GM23248 (cell line): ENCODE data around the gene SMS. TPM values are rescaled to one million over a fixed set of nuclear protein-coding genes. Genes with fewer than 3 reads are reported as not detected.

ENCODE experiments used
- DNase-seq: peaks from one replicate; pipeline ENCODE4 v3.0.0-alpha.2; 2015
- H2AFZ ChIP-seq: fragments of 200-600 bp; sonication (generic); 2 replicates; pipeline ENCODE4 v1.6.1; 2016; ENCODE audit warnings: antibody characterized with exemption
- H3F3A ChIP-seq: fragments of 200-600 bp; sonication (generic); 2 replicates; pipeline ENCODE4 v1.6.1; 2016; ENCODE audit warnings: mild to moderate bottlenecking, antibody characterized with exemption, mixed run types; ENCODE audit not compliant: insufficient read depth
- H3K27ac ChIP-seq: fragments of 200-600 bp; sonication (generic); 2 replicates; pipeline ENCODE4 v1.5.1; 2016; ENCODE audit warnings: mild to moderate bottlenecking
- H3K27me3 ChIP-seq: fragments of 200-600 bp; sonication (generic); replicated peaks from 2 replicates; pipeline ENCODE4 v1.6.1; 2016; ENCODE audit warnings: mild to moderate bottlenecking; ENCODE audit not compliant: insufficient read depth
- H3K36me3 ChIP-seq: fragments of 200-600 bp; sonication (generic); 2 replicates; pipeline ENCODE4 v1.6.1; 2016; ENCODE audit warnings: low read depth, mild to moderate bottlenecking
- H3K4me1 ChIP-seq: fragments of 200-600 bp; sonication (generic); 2 replicates; pipeline ENCODE4 v1.6.1; 2016; ENCODE audit warnings: mild to moderate bottlenecking; ENCODE audit not compliant: insufficient read depth
- H3K4me2 ChIP-seq: fragments of 200-600 bp; sonication (generic); one replicate; pipeline ENCODE4 v1.6.1; 2016; ENCODE audit warnings: mild to moderate bottlenecking; ENCODE audit not compliant: unreplicated experiment
- H3K4me3 ChIP-seq: fragments of 200-600 bp; sonication (generic); 2 replicates; pipeline ENCODE4 v1.5.1; 2016; ENCODE audit warnings: mild to moderate bottlenecking
- H3K79me2 ChIP-seq: fragments of 200-600 bp; sonication (generic); 2 replicates; pipeline ENCODE4 v1.6.1; 2016; ENCODE audit warnings: mild to moderate bottlenecking; ENCODE audit not compliant: insufficient read depth
- H3K9ac ChIP-seq: fragments of 200-600 bp; sonication (generic); 2 replicates; pipeline ENCODE4 v1.6.1; 2016; ENCODE audit warnings: mild to moderate bottlenecking
- H3K9me2 ChIP-seq: fragments of 200-600 bp; sonication (generic); 2 replicates; pipeline ENCODE4 v1.6.1; 2016; ENCODE audit warnings: mixed run types, mild to moderate bottlenecking, moderate library complexity; ENCODE audit not compliant: insufficient read depth
- H3K9me3 ChIP-seq: fragments of 200-600 bp; sonication (generic); one replicate; pipeline ENCODE4 v1.6.1; 2017; ENCODE audit warnings: low read depth
- H4K20me1 ChIP-seq: fragments of 200-600 bp; sonication (generic); 2 replicates; pipeline ENCODE4 v1.6.0; 2016; ENCODE audit not compliant: insufficient read depth
- EZH2 ChIP-seq: fragments of 200-600 bp; sonication (generic); IDR thresholded peaks from 2 replicates; pipeline ENCODE4 v1.6.1; 2018; ENCODE audit warnings: antibody characterized with exemption, mild to moderate bottlenecking; ENCODE audit not compliant: insufficient read depth, poor library complexity, severe bottlenecking
- EZH2phosphoT487 ChIP-seq: fragments of 200-600 bp; sonication (generic); IDR thresholded peaks from 2 replicates; pipeline ENCODE4 v1.6.1; 2018; ENCODE audit warnings: antibody characterized with exemption, moderate library complexity, mild to moderate bottlenecking, low read depth; ENCODE audit not compliant: insufficient read depth
- WGBS, 2 experiments: methylation state at CpG; one replicate each; pipeline ENCODE4 v1.1.6; 2015 to 2017; ENCODE audit warnings: low lambda C conversion rate in 2 of 2, low coverage in 1 of 2; ENCODE audit errors: missing lambda C conversion rate in 2 of 2; 5-methylcytosine and 5-hydroxymethylcytosine counted together
- in situ Hi-C: fragments of 300-500 bp; cut with MboI; formaldehyde crosslinking; loops from 2 replicates; pipeline ENCODE4 v1.15.0; 2020
- polyA plus RNA-seq: library from polyadenylated mRNA; unstranded; fragments of >200 nt; fragmentation: Nextera tagmentation; extraction: Ambion mirVana; gene quantifications from 2 replicates; pipeline ENCODE4 v1.2.1, GENCODE V29; 2016
- total RNA-seq: library from RNA; depleted of rRNA; stranded (reverse); fragments of >200 nt; shearing (Covaris generic); gene quantifications from 2 replicates; pipeline ENCODE4 v1.2.3, GENCODE V29; 2014

The SMS gene
- total and polyA plus RNA-seq, 2 experiments from 2014 or later, result 156 to 162 TPM

GRCh38 chrX:21929209-21929608, 11.3 kb upstream of the SMS start:
- Histone ChIP-seq H3K4me2 (no peak overlapping the region), H3K4me3 (no peak overlapping the region), H3K4me1 (peaks cover 27% of the 10 kb centered on the region), H3K27ac (no peak overlapping the region), H3K9ac (no peak overlapping the region), H3K36me3 (no peaks in the 10 kb centered on the region), H3K9me3 (no peaks in the 10 kb centered on the region), H3K9me2 (no peaks in the 10 kb centered on the region), H4K20me1 (no peaks in the 10 kb centered on the region), H3K79me2 (no peaks in the 10 kb centered on the region), H2AFZ (no peak overlapping the region), H3K27me3 (no peaks in the 10 kb centered on the region), H3F3A (peaks cover 38% of the 10 kb centered on the region)
- in situ Hi-C loops, result no loop called here
- no peak for TF ChIP-seq EZH2phosphoT487
- no peak for DNase-seq
- 95 to 100% methylated on average over 4 of the region's 4 CpGs for WGBS, 2 experiments

GRCh38 chrX:21930986-21931385, 9.5 kb upstream of the SMS start:
- in situ Hi-C loops, result no loop called here
- peaks cover 27% of the 10 kb centered on the region for H3K4me1 ChIP-seq
- H3F3A ChIP-seq, result peaks cover 33% of the 10 kb centered on the region
- H3K9me3 ChIP-seq, result no peaks in the 10 kb centered on the region
- no peak for TF ChIP-seq EZH2
- TF ChIP-seq EZH2phosphoT487, result no peak
- no peak overlapping the region for H3K27ac ChIP-seq
- no peak for DNase-seq
- no peaks in the 10 kb centered on the region for H4K20me1 ChIP-seq
- H3K9ac ChIP-seq, result no peak overlapping the region
- H3K36me3 ChIP-seq, result no peaks in the 10 kb centered on the region
- no peaks in the 10 kb centered on the region for H3K9me2 ChIP-seq
- no peak overlapping the region for H3K4me2 ChIP-seq
- no peak overlapping the region for H3K4me3 ChIP-seq
- H3K79me2 ChIP-seq, result no peaks in the 10 kb centered on the region
- no peaks in the 10 kb centered on the region for H3K27me3 ChIP-seq
- no peak overlapping the region for H2AFZ ChIP-seq
- 33 to 36% methylated on average over 1 of the region's 1 CpG for WGBS, 2 experiments

- Histone ChIP-seq H3K4me3 (peak overlapping the region; percentile 35; the same call in 1 of the 2 replicates), H3K9ac (peak overlapping the region; percentile 76), H3K4me2 (peak overlapping the region; percentile 59), H3K9me3 (no peaks in the 10 kb centered on the region), H3F3A (peaks cover 21% of the 10 kb centered on the region; the same call in 1 of the 2 replicates), H3K4me1 (peaks cover 23% of the 10 kb centered on the region), H3K27ac (peak overlapping the region; percentile 95), H3K27me3 (no peaks in the 10 kb centered on the region), H3K9me2 (no peaks in the 10 kb centered on the region), H2AFZ (peak overlapping the region; percentile 54), H3K79me2 (no peaks in the 10 kb centered on the region), H4K20me1 (no peaks in the 10 kb centered on the region), H3K36me3 (no peaks in the 10 kb centered on the region)
- DNase-seq, result peak; percentile 91
- TF ChIP-seq EZH2phosphoT487, result no peak
- no peak for TF ChIP-seq EZH2
- in situ Hi-C loops, result no loop called here
- WGBS, 2 experiments, result 1 to 3% methylated on average over 11 of the region's 11 CpGs
Measured at GRCh38 chrX:21932292-21933002, 8.1 kb upstream of the SMS start.

- no peak for TF ChIP-seq EZH2phosphoT487
- TF ChIP-seq EZH2, result no peak
- Histone ChIP-seq H3K4me3 (no peak overlapping the region), H3K27ac (peak overlapping the region; percentile 95), H3K9me2 (no peaks in the 10 kb centered on the region), H3K4me1 (peaks cover 19% of the 10 kb centered on the region), H2AFZ (no peak overlapping the region), H4K20me1 (no peaks in the 10 kb centered on the region), H3K27me3 (no peaks in the 10 kb centered on the region), H3K36me3 (no peaks in the 10 kb centered on the region), H3F3A (peaks cover 18% of the 10 kb centered on the region; the same call in 1 of the 2 replicates), H3K9ac (0 out of 2 replicates have a peak overlapping the region, but pooled peaks have one; percentile 25), H3K79me2 (no peaks in the 10 kb centered on the region), H3K4me2 (no peak overlapping the region), H3K9me3 (no peaks in the 10 kb centered on the region)
- 80 to 81% methylated on average over 6 to 7 of the region's 7 CpGs for WGBS, 2 experiments
- in situ Hi-C loops, result no loop called here
- no peak for DNase-seq
Measured at GRCh38 chrX:21933077-21933476, 7.4 kb upstream of the SMS start.
